Gastrocnemius medialis (tissue), 4 donors: ENCODE results near the gene TWIST2.

Experiments
- POLR2A ChIP-seq, 2 donors: fragments of 450-650 bp; IDR thresholded peaks; one replicate each; pipeline ENCODE4 v1.6.1; 2017; ENCODE audit warnings: antibody characterized with exemption in 2 of 2, mild to moderate bottlenecking in 2 of 2, moderate library complexity in 2 of 2
- TF ChIP-seq, protein P1 (sequence below), 5 experiments: fragments of 450-650 bp in 3 of 5; fragments of 200-600 bp in 2 of 5; sonication (generic) in 2 of 5; IDR thresholded peaks in 4 of 5; conservative IDR thresholded peaks in 1 of 5; 1 replicate in 4 of 5; 2 replicates in 1 of 5; pipeline ENCODE4 v1.5.1; 2016 to 2019; ENCODE audit warnings: antibody characterized with exemption in 5 of 5, mild to moderate bottlenecking in 3 of 5, moderate library complexity in 3 of 5

DNA sequence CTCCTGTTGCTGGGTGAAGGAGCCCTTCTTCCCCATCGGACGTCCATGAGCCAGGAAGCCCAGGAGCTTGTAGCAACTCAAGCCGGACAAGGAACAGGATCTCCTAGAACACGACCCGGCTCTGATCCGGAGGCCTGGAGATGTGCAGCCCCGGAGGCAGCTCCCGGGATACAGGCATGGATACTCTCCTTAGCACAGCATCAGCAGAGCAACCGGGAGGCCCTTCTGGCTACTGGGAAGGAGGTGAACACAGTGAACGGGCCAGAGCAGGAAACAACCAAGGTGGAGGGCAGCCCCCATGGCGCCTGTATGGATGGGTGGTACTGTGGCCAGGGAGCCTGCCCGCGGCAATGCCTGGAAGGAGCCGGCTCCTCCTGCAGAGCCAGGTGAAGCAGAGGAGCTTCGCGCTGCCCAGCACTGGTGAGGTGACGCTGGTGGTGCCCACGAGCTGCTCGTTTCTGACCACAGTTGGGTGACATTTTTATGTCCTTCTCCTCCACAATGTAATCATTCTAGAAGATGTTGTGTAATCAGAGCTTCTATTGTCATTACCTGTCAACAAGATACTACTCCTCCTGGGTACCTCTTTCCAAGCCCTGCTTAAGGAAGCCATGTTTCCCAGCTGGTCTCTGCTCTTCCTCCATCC is 94.3 kb downstream of the TWIST2 start:
- TF ChIP-seq, protein P1, sequence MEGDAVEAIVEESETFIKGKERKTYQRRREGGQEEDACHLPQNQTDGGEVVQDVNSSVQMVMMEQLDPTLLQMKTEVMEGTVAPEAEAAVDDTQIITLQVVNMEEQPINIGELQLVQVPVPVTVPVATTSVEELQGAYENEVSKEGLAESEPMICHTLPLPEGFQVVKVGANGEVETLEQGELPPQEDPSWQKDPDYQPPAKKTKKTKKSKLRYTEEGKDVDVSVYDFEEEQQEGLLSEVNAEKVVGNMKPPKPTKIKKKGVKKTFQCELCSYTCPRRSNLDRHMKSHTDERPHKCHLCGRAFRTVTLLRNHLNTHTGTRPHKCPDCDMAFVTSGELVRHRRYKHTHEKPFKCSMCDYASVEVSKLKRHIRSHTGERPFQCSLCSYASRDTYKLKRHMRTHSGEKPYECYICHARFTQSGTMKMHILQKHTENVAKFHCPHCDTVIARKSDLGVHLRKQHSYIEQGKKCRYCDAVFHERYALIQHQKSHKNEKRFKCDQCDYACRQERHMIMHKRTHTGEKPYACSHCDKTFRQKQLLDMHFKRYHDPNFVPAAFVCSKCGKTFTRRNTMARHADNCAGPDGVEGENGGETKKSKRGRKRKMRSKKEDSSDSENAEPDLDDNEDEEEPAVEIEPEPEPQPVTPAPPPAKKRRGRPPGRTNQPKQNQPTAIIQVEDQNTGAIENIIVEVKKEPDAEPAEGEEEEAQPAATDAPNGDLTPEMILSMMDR (IDR thresholded peaks at IDR 0.05 in 4 of 5, conservative IDR thresholded peaks at IDR 0.05 in 1 of 5), result no peak
- no peak for TF ChIP-seq POLR2A (IDR thresholded peaks at IDR 0.05)
